H1 (cell line): Measurements from ENCODE around the gene KLHDC7A. TPM values are rescaled to one million over a fixed set of nuclear protein-coding genes. Genes with fewer than 3 reads are reported as not detected.

Experiments
- CTCF ChIA-PET: fragments of 300-600 bp; sonication (Branson Sonifier 250); formaldehyde crosslinking; loops from one replicate; lab custom pipeline; 2021; ENCODE audit not compliant: partially characterized antibody; lab: Charles Lee
- POLR2A ChIA-PET: fragments of 300-600 bp; sonication (Branson Sonifier 250); formaldehyde crosslinking; loops from one replicate; lab custom pipeline; 2021; ENCODE audit warnings: inconsistent platforms; ENCODE audit not compliant: partially characterized antibody; lab: Charles Lee
- DNase-seq, 2 experiments: peaks; one replicate each; pipeline versions ENCODE4 v3.0.0 to v3.0.0-alpha.2; 2010 to 2022; ENCODE audit warnings: low spot score in 2 of 2, low read depth in 1 of 2, mixed read lengths in 1 of 2
- FAIRE-seq: peaks from 2 replicates; lab custom pipeline; 2011; peaks lifted over from hg19 to GRCh38; lab: Jason Lieb, UNC
- H2AFZ ChIP-seq: 2 replicates; pipeline ENCODE4 v1.8.1; 2012; ENCODE audit warnings: low read length, inconsistent platforms
- H2AK5ac ChIP-seq: 2 replicates; pipeline ENCODE4 v1.6.1; 2013; ENCODE audit warnings: low read depth, low read length
- H2BK120ac ChIP-seq: replicated peaks from 2 replicates; pipeline ENCODE3; 2013; ENCODE audit warnings: low read depth, low read length, inconsistent platforms
- H2BK12ac ChIP-seq: 2 replicates; pipeline ENCODE4 v1.6.1; 2013; ENCODE audit warnings: low read depth, low read length
- H2BK15ac ChIP-seq: 2 replicates; pipeline ENCODE4 v1.6.1; 2013; ENCODE audit warnings: low read length
- H2BK20ac ChIP-seq: 2 replicates; pipeline ENCODE4 v1.6.1; 2013; ENCODE audit warnings: low read length
- H2BK5ac ChIP-seq: 2 replicates; pipeline ENCODE4 v1.6.1; 2013; ENCODE audit warnings: low read depth, low read length
- H3K14ac ChIP-seq: 2 replicates; pipeline ENCODE4 v1.6.1; 2013; ENCODE audit warnings: inconsistent platforms; ENCODE audit not compliant: insufficient read length
- H3K18ac ChIP-seq: 2 replicates; pipeline ENCODE4 v1.6.1; 2013; ENCODE audit warnings: low read length; ENCODE audit errors: extremely low read depth
- H3K23ac ChIP-seq: 2 replicates; pipeline ENCODE4 v1.6.1; 2013; ENCODE audit warnings: inconsistent platforms; ENCODE audit not compliant: insufficient read length
- H3K23me2 ChIP-seq: 2 replicates; pipeline ENCODE4 v1.6.1; 2013; ENCODE audit warnings: low read depth, low read length
- H3K27ac ChIP-seq: 2 replicates; pipeline ENCODE4 v1.6.1; 2011; ENCODE audit warnings: low read depth, low read length, inconsistent platforms
- H3K27me3 ChIP-seq, 4 experiments: replicated peaks in 1 of 4; 1 replicate in 1 of 4; 2 replicates in 3 of 4; pipeline versions ENCODE4 v1.6.1 to v1.8.1; 2011 to 2013; ENCODE audit warnings: low read length in 3 of 4, mild to moderate bottlenecking in 3 of 4, inconsistent platforms in 2 of 4, mixed read lengths in 2 of 4, moderate library complexity in 1 of 4; ENCODE audit not compliant: control insufficient read depth in 3 of 4, insufficient read depth in 3 of 4; ENCODE audit errors: extremely low read depth in 1 of 4
- H3K36me3 ChIP-seq, 4 experiments: 2 replicates each; pipeline versions ENCODE4 v1.6.1 to v1.8.1; 2011 to 2013; ENCODE audit warnings: mild to moderate bottlenecking in 4 of 4, low read length in 3 of 4, moderate library complexity in 2 of 4, control low read depth in 1 of 4, inconsistent platforms in 1 of 4; ENCODE audit not compliant: insufficient read depth in 4 of 4, control insufficient read depth in 2 of 4
- H3K4ac ChIP-seq: replicated peaks from 2 replicates; pipeline ENCODE3; 2013; ENCODE audit warnings: low read length, low read depth, mixed read lengths, inconsistent platforms; ENCODE audit not compliant: insufficient read length
- H3K4me1 ChIP-seq, 4 experiments: replicated peaks in 1 of 4; 1 replicate in 1 of 4; 2 replicates in 3 of 4; pipeline versions ENCODE4 v1.6.1 to v1.8.1; 2011 to 2013; ENCODE audit warnings: low read length in 3 of 4, inconsistent platforms in 2 of 4, mixed read lengths in 1 of 4; ENCODE audit not compliant: insufficient read depth in 4 of 4, control insufficient read depth in 3 of 4
- H3K4me2 ChIP-seq, 2 experiments: 2 replicates each; pipeline versions ENCODE4 v1.6.1 to v1.8.1; 2011 to 2013; ENCODE audit warnings: low read depth in 2 of 2, low read length in 2 of 2, control low read depth in 1 of 2, inconsistent platforms in 1 of 2, mild to moderate bottlenecking in 1 of 2; ENCODE audit not compliant: insufficient read depth in 1 of 2
- H3K4me3 ChIP-seq, 4 experiments: fragments of 200-600, 300-600 bp in 1 of 4; sonication (generic), shearing (Covaris generic), sonication (Bioruptor Twin) in 1 of 4; 2 replicates each; pipeline versions ENCODE4 v1.5.1 to v1.8.1; 2011 to 2016; ENCODE audit warnings: low read length in 4 of 4, low read depth in 3 of 4, control low read depth in 2 of 4, inconsistent platforms in 2 of 4, mild to moderate bottlenecking in 2 of 4, mixed read lengths in 1 of 4, moderate library complexity in 1 of 4; ENCODE audit not compliant: insufficient read depth in 2 of 4; ENCODE audit errors: extremely low read depth in 1 of 4
- H3K56ac ChIP-seq: replicated peaks from 2 replicates; pipeline ENCODE3; 2013; ENCODE audit warnings: low read depth, mild to moderate bottlenecking, mixed read lengths, low read length, inconsistent platforms; ENCODE audit not compliant: insufficient read length
- H3K79me1 ChIP-seq: 2 replicates; pipeline ENCODE4 v1.6.1; 2013; ENCODE audit warnings: low read depth, low read length, control low read depth
- H3K79me2 ChIP-seq, 2 experiments: 2 replicates each; pipeline versions ENCODE4 v1.6.1 to v1.8.1; 2012 to 2013; ENCODE audit warnings: low read length in 2 of 2, mild to moderate bottlenecking in 2 of 2, inconsistent platforms in 1 of 2; ENCODE audit not compliant: insufficient read depth in 2 of 2, control insufficient read depth in 1 of 2
- H3K9ac ChIP-seq, 4 experiments: replicated peaks in 1 of 4; 1 replicate in 1 of 4; 2 replicates in 3 of 4; pipeline versions ENCODE4 v1.6.1 to v1.8.1; 2011 to 2013; ENCODE audit warnings: low read depth in 3 of 4, low read length in 3 of 4, control low read depth in 2 of 4, mild to moderate bottlenecking in 2 of 4, moderate library complexity in 2 of 4, inconsistent platforms in 1 of 4; ENCODE audit errors: extremely low read depth in 1 of 4
- H3K9me3 ChIP-seq, 2 experiments: 2 replicates each; pipeline versions ENCODE4 v1.6.1 to v1.8.1; 2012 to 2013; ENCODE audit warnings: mild to moderate bottlenecking in 2 of 2, moderate library complexity in 2 of 2, control low read depth in 1 of 2, inconsistent platforms in 1 of 2, low read depth in 1 of 2, low read length in 1 of 2, mixed read lengths in 1 of 2; ENCODE audit not compliant: insufficient read depth in 2 of 2
- H4K20me1 ChIP-seq, 2 experiments: replicated peaks in 1 of 2; 2 replicates each; pipeline versions ENCODE3 to v1.8.1; 2011 to 2013; ENCODE audit warnings: inconsistent platforms in 2 of 2, low read length in 2 of 2, mild to moderate bottlenecking in 1 of 2; ENCODE audit not compliant: insufficient read depth in 2 of 2, control insufficient read depth in 1 of 2
- H4K5ac ChIP-seq: 2 replicates; pipeline ENCODE4 v1.6.1; 2013; ENCODE audit warnings: low read length, low read depth, mixed read lengths, inconsistent platforms; ENCODE audit not compliant: insufficient read length
- H4K8ac ChIP-seq: 2 replicates; pipeline ENCODE4 v1.8.0; 2013; ENCODE audit warnings: mild to moderate bottlenecking, moderate library complexity, low read length, inconsistent platforms; ENCODE audit not compliant: insufficient read depth; ENCODE audit errors: extremely low read depth
- H4K91ac ChIP-seq: replicated peaks from 2 replicates; pipeline ENCODE3; 2013; ENCODE audit warnings: low read length, mixed read lengths, inconsistent platforms; ENCODE audit not compliant: insufficient read length
- BRCA1 ChIP-seq: IDR thresholded peaks from 2 replicates; pipeline ENCODE4 v1.6.1; 2012; ENCODE audit warnings: low read depth, low read length, improper control_type of control experiment
- CREB1 ChIP-seq: IDR thresholded peaks from 2 replicates; pipeline ENCODE4 v1.6.1; 2012; ENCODE audit warnings: inconsistent platforms
- EGR1 ChIP-seq: IDR thresholded peaks from 2 replicates; pipeline ENCODE4 v1.6.1; 2011; ENCODE audit warnings: low read depth, low read length, borderline replicate concordance
- RAD21 ChIP-seq, 2 experiments: IDR thresholded peaks in 1 of 2; conservative IDR thresholded peaks in 1 of 2; 2 replicates each; pipeline ENCODE4 v1.6.1; 2011; ENCODE audit warnings: low read depth in 2 of 2, low read length in 2 of 2, improper control_type of control experiment in 1 of 2, inconsistent platforms in 1 of 2, mild to moderate bottlenecking in 1 of 2, moderate library complexity in 1 of 2
- SAP30 ChIP-seq: fragments of 300-600 bp; sonication (generic); IDR thresholded peaks from 2 replicates; pipeline ENCODE4 v1.7.1; 2012; ENCODE audit warnings: low read length, moderate library complexity, mild to moderate bottlenecking, inconsistent platforms; ENCODE audit not compliant: insufficient read depth, insufficient replicate concordance
- SIRT6 ChIP-seq: IDR thresholded peaks from one replicate; pipeline ENCODE4 v1.7.1; 2012; ENCODE audit warnings: low read length, inconsistent platforms
- SP1 ChIP-seq: IDR thresholded peaks from 2 replicates; pipeline ENCODE4 v1.6.1; 2011; ENCODE audit warnings: low read depth, low read length
- SP4 ChIP-seq: IDR thresholded peaks from 2 replicates; pipeline ENCODE4 v1.6.1; 2012; ENCODE audit warnings: low read length, inconsistent platforms
- SRF ChIP-seq: IDR thresholded peaks from 2 replicates; pipeline ENCODE4 v1.6.1; 2011; ENCODE audit warnings: mild to moderate bottlenecking, low read depth, low read length, moderate library complexity
- SUZ12 ChIP-seq: fragments of 200-600 bp; sonication (generic); IDR thresholded peaks from 2 replicates; pipeline ENCODE4 v1.6.1; 2012; ENCODE audit warnings: mild to moderate bottlenecking, inconsistent platforms, low read length, moderate library complexity, mixed read lengths
- YY1 ChIP-seq: IDR thresholded peaks from 2 replicates; pipeline ENCODE4 v1.6.1; 2011; ENCODE audit warnings: low read depth, mild to moderate bottlenecking, low read length
- WGBS, 2 experiments: shearing (Covaris generic) in 1 of 2; methylation state at CpG; one replicate each; pipeline versions ENCODE4 v1.1.6 to v1.1.7; 2013 to 2015; ENCODE audit warnings: low lambda C conversion rate in 2 of 2, mixed read lengths in 2 of 2, inconsistent platforms in 1 of 2, low coverage in 1 of 2, missing lambda C conversion rate in 1 of 2; ENCODE audit not compliant: insufficient replicate concordance in 2 of 2, insufficient coverage in 1 of 2, insufficient read length in 1 of 2; ENCODE audit errors: extremely low coverage in 1 of 2, missing lambda C conversion rate in 1 of 2; 5-methylcytosine and 5-hydroxymethylcytosine counted together
- polyA plus RNA-seq, 7 experiments: library from polyadenylated mRNA; depleted of rRNA in 3 of 7; stranded (reverse) in 5 of 7; unstranded in 2 of 7; fragments of >200 nt in 5 of 7; fragments of 200-250 nt in 2 of 7; gene quantifications; 1 replicate in 5 of 7; 2 replicates in 1 of 7; 4 replicates in 1 of 7; pipeline versions ENCODE4 v1.2.1 to v1.2.3, GENCODE V29; 2011 to 2013; ENCODE audit warnings: missing spikeins in 2 of 7, mixed read lengths in 2 of 7
- total RNA-seq: library from RNA; stranded (reverse); fragmentation: NEBNext Ultra II Directional; extraction: Animal tissue kit (Norgen Biotek cat#: 25700); gene quantifications from 2 replicates; pipeline ENCODE4 v1.2.1, GENCODE V29; 2021
- TF ChIP-seq, protein P1 (sequence below): IDR thresholded peaks from 2 replicates; pipeline ENCODE4 v1.6.1; 2011; ENCODE audit warnings: low read depth, mild to moderate bottlenecking, low read length; ENCODE audit not compliant: insufficient read depth

The KLHDC7A gene
- total and polyA plus RNA-seq, 2 of the 8 experiments (the other 6 are each of a cell fraction or from before 2014, with no cell fraction given) = 3.9 to 18.9 TPM

- Histone ChIP-seq H3K79me2 (no peaks in the 10 kb centered on the region), H2AFZ (no peak overlapping the region; the same call in 1 of the 2 replicates), H4K91ac (peak overlapping the region; percentile 61), H4K8ac (no peak overlapping the region), H3K4me3 (no peak overlapping the region), H3K4ac (no peak overlapping the region), H3K36me3 (no peaks in the 10 kb centered on the region), H2AK5ac (no peak overlapping the region), H3K9ac (no peak overlapping the region), H3K18ac (no peak overlapping the region), H3K56ac (no peak overlapping the region), H3K14ac (no peak overlapping the region), H3K4me1 (no peaks in the 10 kb centered on the region), H2BK12ac (peak overlapping the region; percentile 18; the same call in 1 of the 2 replicates), H2BK5ac (no peak overlapping the region), H3K27me3 (no peaks in the 10 kb centered on the region), H4K20me1 (no peaks in the 10 kb centered on the region), H3K79me1 (no peaks in the 10 kb centered on the region), H3K9me3 (no peaks in the 10 kb centered on the region), H2BK15ac (0 out of 2 replicates have a peak overlapping the region, but pooled peaks have one; percentile 5), H3K23ac (no peak overlapping the region), H3K27ac (no peak overlapping the region), H2BK20ac (peak overlapping the region; percentile 68; the same call in 1 of the 2 replicates), H3K23me2 (no peaks in the 10 kb centered on the region), H4K5ac (no peak overlapping the region), H3K4me2 (no peak overlapping the region), H2BK120ac (no peak overlapping the region)
- TF ChIP-seq BRCA1 = no peak
- TF ChIP-seq SRF = no peak
- TF ChIP-seq CREB1 = no peak
- TF ChIP-seq SP1 = no peak
- TF ChIP-seq SIRT6 = no peak
- TF ChIP-seq YY1 = no peak
- TF ChIP-seq, protein P1, sequence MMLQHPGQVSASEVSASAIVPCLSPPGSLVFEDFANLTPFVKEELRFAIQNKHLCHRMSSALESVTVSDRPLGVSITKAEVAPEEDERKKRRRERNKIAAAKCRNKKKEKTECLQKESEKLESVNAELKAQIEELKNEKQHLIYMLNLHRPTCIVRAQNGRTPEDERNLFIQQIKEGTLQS = no peak
- no peak for TF ChIP-seq SP4
- no peak for TF ChIP-seq SAP30
- TF ChIP-seq SUZ12 = no peak
- no peak for TF ChIP-seq EGR1
- no peak for TF ChIP-seq RAD21 (IDR thresholded peaks at IDR 0.05 in 1 of 2, conservative IDR thresholded peaks at IDR 0.05 in 1 of 2; ENCODE audit: low read depth in 2 of 2, low read length in 2 of 2)
- WGBS, 2 experiments = 81% methylated on average over 5 of the region's 6 CpGs; no CpG with 5 or more reads in 1 of the 2 experiments
- POLR2A ChIA-PET = interaction anchor here (1.5 to 1.6 kb wide), 2 partner anchors 17 to 92 kb away, joined by 3 to 5 read pairs; partner anchors contain the start of gene KLHDC7A
- no peak for DNase-seq
- CTCF ChIA-PET = interaction anchor here (0.9 to 1.5 kb wide), 6 partner anchors 21 to 142 kb away, joined by 3 to 5 read pairs (median 3); no protein-coding TSS in a partner anchor
- FAIRE-seq = no peak
Measured at GRCh38 chr1:18463984-18464664, 16.6 kb upstream of the KLHDC7A start.
